Sigmoid colon (tissue), 7 donors: Measurements from ENCODE around the gene EFNA4. TPM values are rescaled to one million over a fixed set of nuclear protein-coding genes. Genes with fewer than 3 reads are reported as not detected.
A peak's percentile ranks its signal among the peaks of the same experiment; 100 is the strongest.

ENCODE experiments used
- DNase-seq: peaks from one replicate; pipeline ENCODE4 v3.0.0-alpha.2; 2019
- H3K27ac ChIP-seq, 4 donors: fragments of 200-600 bp; sonication (generic); one replicate each; pipeline ENCODE4 v1.5.1; 2016 to 2019; ENCODE audit warnings: mild to moderate bottlenecking in 1 of 4
- H3K27me3 ChIP-seq, 3 donors: fragments of 200-600 bp; sonication (generic); one replicate each; pipeline ENCODE4 v1.5.1; 2019; ENCODE audit warnings: mild to moderate bottlenecking in 1 of 3
- H3K36me3 ChIP-seq, 4 donors: fragments of 200-600 bp; sonication (generic); one replicate each; pipeline ENCODE4 v1.5.1; 2016 to 2019
- H3K4me1 ChIP-seq, 4 donors: fragments of 200-600 bp; sonication (generic); one replicate each; pipeline ENCODE4 v1.5.1; 2017 to 2019
- H3K4me3 ChIP-seq, 4 donors: fragments of 200-600 bp; sonication (generic); one replicate each; pipeline ENCODE4 v1.5.1; 2017 to 2019; ENCODE audit warnings: mild to moderate bottlenecking in 2 of 4, moderate library complexity in 1 of 4
- H3K9me3 ChIP-seq, 4 donors: fragments of 200-600 bp in 3 of 4; sonication (generic) in 3 of 4; one replicate each; pipeline versions ENCODE4 v1.5.1 to v1.6.1; 2013 to 2019
- CTCF ChIP-seq, 4 experiments: fragments of 450-650 bp in 3 of 4; fragments of 200-600 bp in 1 of 4; IDR thresholded peaks; one replicate each; pipeline ENCODE4 v1.5.1; 2016 to 2019; ENCODE audit warnings: antibody characterized with exemption in 4 of 4, mild to moderate bottlenecking in 3 of 4, moderate library complexity in 2 of 4
- EP300 ChIP-seq, 4 donors: sonication (generic); formaldehyde crosslinking; IDR thresholded peaks; one replicate each; pipeline ENCODE4 v1.6.1; 2017; ENCODE audit warnings: antibody characterized with exemption in 4 of 4
- POLR2A ChIP-seq, 2 donors: fragments of 450-650 bp; IDR thresholded peaks; one replicate each; pipeline ENCODE4 v1.6.1; 2016; ENCODE audit warnings: antibody characterized with exemption in 2 of 2, mild to moderate bottlenecking in 2 of 2, moderate library complexity in 2 of 2
- POLR2AphosphoS5 ChIP-seq, 4 donors: sonication (generic); formaldehyde crosslinking; IDR thresholded peaks; one replicate each; pipeline ENCODE4 v1.6.1; 2017; ENCODE audit warnings: antibody characterized with exemption in 4 of 4
- WGBS, 2 donors: extraction: QIAGEN DNeasy Blood & Tissue Kit; methylation state at CpG; one replicate each; pipeline ENCODE4 v1.1.7; 2013; 5-methylcytosine and 5-hydroxymethylcytosine counted together
- intact Hi-C: fragments of 100-400 bp; cut with DNase I; formaldehyde crosslinking; loops from one replicate; pipeline ENCODE4 v1.15.1; 2023
- polyA plus RNA-seq, 3 donors: library from polyadenylated mRNA; stranded (reverse); fragments of 200-250 nt; gene quantifications; one replicate each; pipeline ENCODE4 v1.2.3, GENCODE V29; 2013
- total RNA-seq, 4 donors: library from RNA; depleted of rRNA; stranded (reverse); fragments of >200 nt; gene quantifications; one replicate each; pipeline ENCODE4 v1.1.0, GENCODE V29; 2016
- donor health status: healthy with polysubstance abuse.
- donor health status: Bipolar disorder and iron deficiency.
- donor health status: healthy.

Gene EFNA4
- total and polyA plus RNA-seq, 7 donors: 1.6 to 22.2 (median 5.0) TPM

- peaks cover 32 to 37% (median 35%) of the 10 kb centered on the region in 3 donors for H3K27me3 ChIP-seq
- no peaks in the 10 kb centered on the region for H3K9me3 ChIP-seq
- H3K4me3 ChIP-seq: no peak overlapping the region
- no peak overlapping the region for H3K27ac ChIP-seq
- intact Hi-C loops: no loop called here
- WGBS, 2 donors: 74 to 92% methylated on average over 3 of the region's 3 CpGs
- DNase-seq: peak; percentile 38
- no peaks in the 10 kb centered on the region for H3K36me3 ChIP-seq
- TF ChIP-seq POLR2AphosphoS5 (IDR thresholded peaks at IDR 0.05) (no peak), POLR2A (IDR thresholded peaks at IDR 0.05) (no peak), EP300 (IDR thresholded peaks at IDR 0.05) (no peak), CTCF (IDR thresholded peaks at IDR 0.05) (no peak)
- H3K4me1 ChIP-seq: peaks cover 0 to 39% (median 39%) of the 10 kb centered on the region in 4 donors
These were observed 13.8 kb downstream of the EFNA4 start for GRCh38 chr1:155077346-155077745.

- Histone ChIP-seq H3K4me3 (no peak overlapping the region), H3K36me3 (no peaks in the 10 kb centered on the region), H3K4me1 (peaks cover 0 to 45% (median 42%) of the 10 kb centered on the region in 4 donors), H3K9me3 (no peaks in the 10 kb centered on the region), H3K27ac (no peak overlapping the region), H3K27me3 (peaks cover 37 to 42% (median 41%) of the 10 kb centered on the region in 3 donors)
- DNase-seq: peak; percentile 61
- no peak for TF ChIP-seq POLR2AphosphoS5 (IDR thresholded peaks at IDR 0.05)
- TF ChIP-seq CTCF (IDR thresholded peaks at IDR 0.05): no peak
- no peak for TF ChIP-seq EP300 (IDR thresholded peaks at IDR 0.05)
- no peak for TF ChIP-seq POLR2A (IDR thresholded peaks at IDR 0.05)
- WGBS, 2 donors: 54 to 73% methylated on average over 4 of the region's 4 CpGs
- intact Hi-C loops: no loop called here
These were observed 14.4 kb downstream of the EFNA4 start for GRCh38 chr1:155077758-155078445.

GRCh38 chr1:155078469-155079209, 15.1 kb downstream of the EFNA4 start, which contains the start of gene EFNA3:
Gene EFNA3 (plus strand): TSS chr1:155078837. CDS start chr1:155078942, 105 bp downstream.
- Histone ChIP-seq H3K4me3 (peak within 1 kb of the TSS in 3 of 4 donors; percentile 27 to 52 (median 50)), H3K4me1 (peaks cover 0 to 45% (median 42%) of the 10 kb centered on the region in 4 donors), H3K9me3 (no peaks in the 10 kb centered on the region), H3K36me3 (no peaks in the 10 kb centered on the region), H3K27ac (no peak within 1 kb of the TSS), H3K27me3 (peaks cover 44 to 50% (median 48%) of the 10 kb centered on the region in 3 donors)
- 1 to 2% methylated on average over 59 of the region's 59 CpGs for WGBS, 2 donors
- intact Hi-C loops: no loop called here
- peak; percentile 79 for DNase-seq
- no peak for TF ChIP-seq EP300 (IDR thresholded peaks at IDR 0.05)
- no peak for TF ChIP-seq POLR2A (IDR thresholded peaks at IDR 0.05)
- no peak for TF ChIP-seq POLR2AphosphoS5 (IDR thresholded peaks at IDR 0.05)
- TF ChIP-seq CTCF (IDR thresholded peaks at IDR 0.05): no peak

GRCh38 chr1:155079210-155079486, 15.6 kb downstream of the EFNA4 start:
- Histone ChIP-seq H3K36me3 (no peaks in the 10 kb centered on the region), H3K4me3 (peak overlapping the region in 3 of 4 donors; percentile 27 to 52 (median 50)), H3K4me1 (peaks cover 0 to 47% (median 44%) of the 10 kb centered on the region in 4 donors), H3K27me3 (peaks cover 45 to 55% (median 53%) of the 10 kb centered on the region in 3 donors), H3K27ac (no peak overlapping the region), H3K9me3 (no peaks in the 10 kb centered on the region)
- no peak for TF ChIP-seq POLR2AphosphoS5 (IDR thresholded peaks at IDR 0.05)
- TF ChIP-seq CTCF (IDR thresholded peaks at IDR 0.05): no peak
- no peak for TF ChIP-seq POLR2A (IDR thresholded peaks at IDR 0.05)
- no peak for TF ChIP-seq EP300 (IDR thresholded peaks at IDR 0.05)
- 1 to 3% methylated on average over 10 of the region's 10 CpGs for WGBS, 2 donors
- DNase-seq: no peak
- intact Hi-C loops: no loop called here
